Lung microvascular endothelial cell (primary cell): ENCODE measurements around the gene BRMS1L. TPM values are rescaled to one million over a fixed set of nuclear protein-coding genes. Genes with fewer than 3 reads are reported as not detected.
"Not testable (repeated sequence)": the region's sequence is repeated elsewhere in the genome, so short reads cannot be mapped to it uniquely, and the experiment has no call there.

Source experiments
- DNase-seq, 2 donors: peaks; one replicate each; pipeline versions ENCODE4 v3.0.0 to v3.0.0-alpha.2; 2010; ENCODE audit warnings: low read depth in 2 of 2
- total RNA-seq: library from RNA; depleted of rRNA; stranded (reverse); fragments of >200 nt; gene quantifications from 2 replicates; pipeline ENCODE4 v1.2.1, GENCODE V29; 2014

Gene BRMS1L
- total RNA-seq, 1 donor from 2014 or later = 4.0 TPM

GRCh38 chr14:35821564-35822411 lies 4.3 kb upstream of the BRMS1L start:
- peak; percentile 50 to 55 for DNase-seq

DNA sequence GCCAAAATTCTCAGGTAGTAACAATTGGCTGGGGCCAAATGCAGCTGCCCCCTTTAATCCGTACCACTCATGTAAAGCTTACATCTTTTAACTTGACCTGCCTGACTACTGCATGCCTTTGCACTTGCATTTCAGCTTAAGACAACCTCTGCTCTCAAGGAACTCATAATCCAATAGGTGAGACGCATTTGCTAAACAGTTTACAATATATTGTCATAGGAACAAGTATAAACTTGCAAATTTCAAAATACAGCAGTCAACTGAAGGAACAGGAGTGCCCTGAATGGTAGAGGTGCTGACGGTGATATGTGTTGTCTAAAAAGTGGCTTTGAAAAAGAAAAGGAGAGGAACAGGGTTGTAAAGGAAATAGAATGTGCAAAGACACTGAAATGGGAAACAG lies 3.6 kb upstream of the BRMS1L start:
- no peak for DNase-seq

GRCh38 chr14:35824446-35825165 lies 1.5 kb upstream of the BRMS1L start:
- not testable (repeated sequence) for DNase-seq

DNA sequence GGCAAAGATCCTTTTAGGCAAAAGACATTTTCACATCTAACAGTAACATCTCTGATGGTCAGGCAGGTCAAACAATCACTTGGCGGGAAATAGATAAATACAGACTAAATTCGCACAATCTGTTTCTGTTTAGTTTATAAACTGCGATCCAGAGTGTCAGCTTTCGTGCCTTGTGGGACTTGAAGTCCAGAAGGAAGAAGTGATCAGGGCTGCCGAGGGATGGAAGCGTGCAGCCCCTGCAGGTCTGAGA lies 245 bp upstream of the BRMS1L start:
- DNase-seq = no peak

- no peak for DNase-seq
Observed at GRCh38 chr14:35826952-35827416, 846 bp downstream of the BRMS1L start.

DNA sequence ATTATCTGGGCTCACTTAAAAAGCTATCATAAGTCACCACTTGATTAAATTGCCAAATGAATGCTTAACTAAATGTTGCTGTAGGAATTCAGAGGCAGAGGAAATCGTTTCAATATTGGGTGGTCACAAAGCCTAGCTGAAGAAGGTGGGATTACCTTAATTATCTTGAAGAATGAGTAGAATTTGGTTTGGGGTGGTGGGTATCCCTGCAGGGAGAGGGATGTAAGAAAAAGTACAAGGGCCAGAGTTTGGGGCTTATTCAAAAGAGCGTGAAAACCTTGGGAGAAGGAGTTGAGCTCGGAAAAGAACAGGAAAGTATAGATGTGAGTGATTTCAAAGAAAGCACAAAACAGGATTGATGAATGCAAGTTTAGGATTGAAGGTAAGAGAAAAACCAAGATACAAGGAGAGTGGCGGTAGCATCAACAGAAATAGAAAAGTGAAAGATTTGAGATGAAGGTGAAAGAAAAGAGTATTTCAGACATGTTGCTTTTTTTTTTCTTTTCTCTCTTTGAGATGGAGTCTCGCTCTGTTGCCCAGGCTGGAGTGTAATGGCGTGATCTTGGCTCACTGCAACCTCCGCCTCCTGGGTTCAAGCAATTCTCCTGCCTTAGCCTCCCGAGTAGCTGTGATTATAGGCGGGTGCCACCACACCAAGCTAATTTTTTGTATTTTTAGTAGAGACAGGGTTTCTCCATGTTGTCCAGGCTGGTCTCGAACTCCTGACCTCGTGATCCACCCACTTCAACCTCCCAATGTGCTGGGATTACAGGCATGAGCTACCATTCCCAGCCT lies 1.7 kb downstream of the BRMS1L start:
- no peak for DNase-seq

GRCh38 chr14:35829449-35829848 lies 3.3 kb downstream of the BRMS1L start:
- peak in 1 of 2 donors; percentile 12 for DNase-seq

GRCh38 chr14:35835208-35835982 lies 9.3 kb downstream of the BRMS1L start:
- no peak for DNase-seq

DNA sequence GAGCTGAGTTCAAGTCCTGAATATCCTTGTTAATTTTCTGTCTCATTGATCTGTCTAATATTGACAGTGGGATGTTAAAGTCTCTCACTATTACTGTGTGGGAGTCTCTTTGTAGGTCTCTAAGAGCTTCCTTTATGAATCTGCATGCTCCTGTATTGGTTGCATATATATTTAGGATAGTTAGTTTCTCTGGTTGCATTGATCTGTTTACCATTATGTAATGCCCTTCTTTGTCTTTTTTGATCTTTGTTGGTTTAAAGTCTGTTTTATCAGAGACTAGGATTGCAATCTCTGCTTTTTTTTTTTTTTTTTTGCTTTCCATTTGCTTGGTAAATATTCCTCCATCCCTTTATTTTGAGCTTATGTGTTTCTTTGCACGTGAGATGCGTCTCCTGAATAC lies 15.6 kb downstream of the BRMS1L start:
- DNase-seq = not testable (repeated sequence)

DNA sequence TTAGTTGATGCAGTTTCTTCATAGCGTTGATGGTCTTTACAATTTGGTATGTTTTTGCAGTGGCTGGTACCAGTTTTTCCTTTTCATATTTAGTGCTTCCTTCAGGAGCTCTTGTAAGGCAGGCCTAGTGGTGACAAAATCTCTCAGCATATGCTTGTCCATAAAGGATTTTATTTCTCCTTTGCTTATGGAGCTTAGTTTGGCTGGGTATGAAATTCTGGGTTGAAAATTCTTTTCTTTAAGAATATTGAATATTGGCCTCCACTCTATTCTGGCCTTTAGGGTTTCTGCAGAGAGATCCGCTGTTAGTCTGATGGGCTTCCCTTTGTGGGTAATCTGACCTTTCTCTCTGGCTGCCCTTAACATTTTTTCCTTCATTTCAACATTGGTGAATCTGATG lies 16.1 kb downstream of the BRMS1L start:
- DNase-seq = not testable (repeated sequence)

GRCh38 chr14:35844494-35844893 lies 18.4 kb downstream of the BRMS1L start:
- no peak for DNase-seq

DNA sequence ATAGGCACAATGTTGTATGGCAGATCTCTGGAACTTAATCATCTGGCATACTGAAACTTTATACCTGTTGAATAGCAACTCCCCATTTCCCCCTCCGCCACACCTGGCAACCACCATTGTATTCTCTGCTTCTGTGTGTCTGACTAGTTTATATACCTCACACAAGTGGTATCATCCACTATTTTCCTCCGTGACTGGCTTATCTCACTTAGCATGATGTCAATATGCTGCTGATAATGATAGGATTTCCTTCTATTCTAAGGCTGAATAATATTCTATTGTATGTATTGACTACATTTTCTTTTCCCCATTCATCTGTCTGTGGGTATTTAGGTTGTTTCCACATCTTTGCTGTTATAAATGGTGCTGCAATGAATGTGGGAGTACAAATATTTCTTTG lies 21.5 kb downstream of the BRMS1L start:
- peak in 1 of 2 donors; percentile 26 for DNase-seq

GRCh38 chr14:35849122-35849521 lies 23.0 kb downstream of the BRMS1L start:
- DNase-seq = no peak

DNA sequence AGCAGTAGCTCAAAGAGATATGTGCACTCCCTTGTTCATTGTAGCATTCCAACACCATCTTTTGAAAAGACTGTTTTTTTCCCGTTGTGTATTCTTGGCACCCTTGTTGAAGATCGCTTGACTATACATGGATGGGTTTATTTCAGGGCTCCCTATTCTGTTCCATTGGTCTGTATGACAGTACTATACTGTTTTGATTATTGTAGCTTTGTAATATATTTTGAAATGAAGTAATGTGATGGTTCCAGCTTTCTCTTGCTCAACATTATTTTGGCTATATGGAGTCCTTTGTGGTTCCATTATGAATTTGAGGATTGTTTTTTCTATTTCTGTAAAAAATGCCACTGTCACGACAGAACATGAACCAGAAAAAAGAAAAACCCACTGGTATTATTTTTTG lies 25.7 kb downstream of the BRMS1L start:
- DNase-seq = no peak

GRCh38 chr14:35853225-35853624 lies 27.1 kb downstream of the BRMS1L start:
- DNase-seq = no peak

DNA sequence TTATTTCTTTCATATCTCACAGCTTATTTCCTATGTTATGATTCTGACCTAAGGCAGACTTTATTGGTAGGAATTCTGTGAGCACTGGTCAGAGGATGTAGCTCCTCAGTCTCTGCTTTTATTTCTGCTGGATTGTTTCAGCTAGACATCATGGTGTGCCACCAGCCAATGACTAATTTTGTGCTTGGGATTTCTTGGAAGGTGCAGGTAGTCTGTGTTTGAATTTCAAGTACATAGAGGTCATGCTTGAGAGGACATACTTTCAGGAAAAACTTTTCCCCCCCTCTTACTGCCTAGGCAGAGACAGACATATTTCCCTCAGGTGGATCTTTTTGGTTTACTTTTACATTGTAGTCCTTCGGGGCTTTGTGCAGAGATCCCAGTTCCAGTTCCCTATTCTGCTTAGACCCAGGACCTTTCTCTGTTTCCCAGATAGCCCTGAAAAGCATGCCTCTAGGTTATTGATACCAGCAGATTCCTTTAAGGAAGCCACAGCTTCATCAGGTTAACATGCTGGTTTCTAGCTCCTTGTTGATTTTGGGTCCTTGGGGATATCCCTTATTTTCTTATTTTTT lies 28.6 kb downstream of the BRMS1L start:
- DNase-seq = no peak

DNA sequence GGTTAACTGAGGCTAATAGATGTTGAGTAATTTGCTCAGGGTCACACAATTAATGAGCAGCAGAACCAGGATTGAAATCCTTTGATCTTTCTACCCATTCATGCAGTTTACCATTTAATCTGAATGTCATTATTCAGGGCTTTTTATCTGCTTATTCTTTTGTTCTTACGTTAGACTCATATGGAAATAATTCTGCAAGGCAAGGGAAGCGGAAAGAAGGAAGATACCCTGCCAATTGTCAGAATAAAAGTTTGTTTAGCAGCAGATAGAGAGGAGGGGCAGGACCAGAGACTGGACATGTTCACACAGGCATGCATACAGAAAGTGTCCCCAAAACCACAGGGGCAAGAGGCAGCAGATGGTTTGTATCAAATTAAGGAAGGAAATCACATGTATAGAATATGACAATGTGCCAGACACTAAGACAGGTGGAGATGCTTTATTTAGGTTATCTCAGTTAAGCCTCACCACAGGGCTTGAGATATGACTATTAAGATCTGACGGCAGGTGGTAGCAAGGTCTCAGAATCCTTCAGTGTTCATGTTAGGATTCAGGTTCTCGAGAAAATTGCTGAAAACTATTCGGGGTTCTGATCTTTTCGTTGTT lies 29.8 kb downstream of the BRMS1L start:
- DNase-seq = peak in 1 of 2 donors; percentile 61

DNA sequence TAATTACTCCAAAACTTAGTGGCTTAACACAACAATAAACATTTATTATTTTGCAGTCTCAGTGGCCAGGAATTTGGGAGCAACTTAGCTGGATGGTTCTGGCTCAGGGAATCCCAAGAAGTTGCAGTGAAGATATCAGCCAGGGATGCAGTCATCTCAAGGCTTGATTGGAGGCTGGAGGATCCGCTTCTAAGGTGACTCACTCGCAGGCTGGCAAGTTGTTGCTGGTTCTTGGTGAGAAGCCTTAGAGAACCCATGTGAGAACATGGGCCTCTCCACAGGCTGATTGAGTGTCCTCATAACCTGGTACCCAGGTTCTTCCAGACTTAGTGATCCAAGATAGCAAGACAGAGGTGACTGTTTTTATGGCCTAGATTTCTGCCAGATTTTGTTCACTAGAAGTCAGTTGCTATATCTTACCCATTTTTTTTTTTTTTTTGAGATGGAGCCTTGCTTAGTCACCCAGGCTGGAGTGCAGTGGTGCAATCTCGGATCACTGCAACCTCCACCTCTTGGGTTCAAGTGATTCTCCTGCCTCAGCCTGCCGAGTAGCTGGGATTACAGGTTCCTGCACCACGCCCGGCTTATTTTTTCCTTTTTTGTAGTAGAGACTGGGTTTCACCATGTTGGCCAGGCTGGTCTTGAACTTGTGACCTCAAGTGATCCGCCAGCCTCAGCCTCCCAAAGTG lies 32.5 kb downstream of the BRMS1L start:
- peak in 1 of 2 donors; percentile 26 for DNase-seq

- DNase-seq = no peak
Observed at GRCh38 chr14:35861204-35861868, 35.2 kb downstream of the BRMS1L start.
